WTC11 (cell line): Measurements from ENCODE around the gene TTLL11. TPM values are rescaled to one million over a fixed set of nuclear protein-coding genes. Genes with fewer than 3 reads are reported as not detected.

ENCODE experiments used
- ATAC-seq: fragments of 200-7000 bp; cut with Tn5 transposase; 2 replicates; pipeline ENCODE4 v1.10.0; 2021; ENCODE audit warnings: mild to moderate bottlenecking, moderate library complexity
- CTCF ChIA-PET: fragments of 300-600 bp; sonication (Branson Sonifier 250); formaldehyde crosslinking; loops from one replicate; lab custom pipeline; 2021; ENCODE audit warnings: antibody characterized with exemption; lab: Charles Lee
- POLR2A ChIA-PET: fragments of 350-600 bp; sonication (Branson Sonifier 250); formaldehyde crosslinking; loops from one replicate; lab custom pipeline; 2021; ENCODE audit warnings: antibody characterized with exemption; lab: Charles Lee
- DNase-seq: peaks from one replicate; pipeline ENCODE4 v3.0.0; 2021; ENCODE audit warnings: low spot score
- H3K27ac Mint-ChIP-seq: 2 replicates; pipeline ENCODE4 v1.8.0; 2021; ENCODE audit warnings: mixed read lengths
- H3K27me3 Mint-ChIP-seq: 2 replicates; pipeline ENCODE4 v1.8.0; 2021; ENCODE audit warnings: low read depth, mild to moderate bottlenecking, moderate library complexity, mixed read lengths
- H3K36me3 Mint-ChIP-seq: 2 replicates; pipeline ENCODE4 v1.8.0; 2021; ENCODE audit warnings: mixed read lengths
- H3K4me1 Mint-ChIP-seq: 2 replicates; pipeline ENCODE4 v1.8.0; 2022; ENCODE audit warnings: mixed read lengths
- H3K4me3 Mint-ChIP-seq: 2 replicates; pipeline ENCODE4 v1.8.0; 2021; ENCODE audit warnings: mild to moderate bottlenecking, moderate library complexity, mixed read lengths
- H3K9me3 Mint-ChIP-seq: 2 replicates; pipeline ENCODE4 v1.8.0; 2021; ENCODE audit warnings: mixed read lengths
- AR ChIP-seq: fragments of 250-450 bp; sonication (Bioruptor Pico); IDR thresholded peaks from 2 replicates; pipeline ENCODE4 v1.9.0; 2021; ENCODE audit warnings: mild to moderate bottlenecking
- ATF2 ChIP-seq: sonication (generic); formaldehyde crosslinking; IDR thresholded peaks from 2 replicates; pipeline ENCODE4 v1.8.1; 2022; ENCODE audit warnings: low read depth, missing genetic modification reagents, borderline replicate concordance
- CTCF ChIP-seq: fragments of 200-600 bp; IDR thresholded peaks from 2 replicates; pipeline ENCODE4 v1.8.0; 2022; ENCODE audit warnings: antibody characterized with exemption
- EMX1 ChIP-seq: fragments of 250-450 bp; sonication (Bioruptor Pico); IDR thresholded peaks from 2 replicates; pipeline ENCODE4 v1.8.0; 2021; ENCODE audit warnings: mild to moderate bottlenecking
- ERG ChIP-seq: fragments of 250-450 bp; sonication (Bioruptor Pico); IDR thresholded peaks from 2 replicates; pipeline ENCODE4 v1.8.0; 2021; ENCODE audit warnings: mild to moderate bottlenecking
- GTF2I ChIP-seq: fragments of 250-450 bp; sonication (Bioruptor Pico); conservative IDR thresholded peaks from 2 replicates; pipeline ENCODE4 v1.4.0; 2021; ENCODE audit warnings: mild to moderate bottlenecking
- HMGXB4 ChIP-seq: sonication (generic); formaldehyde crosslinking; IDR thresholded peaks from 2 replicates; pipeline ENCODE4 v1.8.1; 2023; ENCODE audit warnings: mild to moderate bottlenecking, moderate library complexity, missing genetic modification reagents
- MLX ChIP-seq: sonication (generic); formaldehyde crosslinking; IDR thresholded peaks from 2 replicates; pipeline ENCODE4 v1.8.1; 2023; ENCODE audit warnings: mild to moderate bottlenecking, missing genetic modification reagents, moderate library complexity
- PREB ChIP-seq: sonication (generic); formaldehyde crosslinking; IDR thresholded peaks from 2 replicates; pipeline ENCODE4 v1.8.1; 2022; ENCODE audit warnings: mild to moderate bottlenecking, missing genetic modification reagents, moderate library complexity, borderline replicate concordance
- SMAD4 ChIP-seq: sonication (generic); formaldehyde crosslinking; IDR thresholded peaks from 2 replicates; pipeline ENCODE4 v1.8.0; 2022; ENCODE audit warnings: mild to moderate bottlenecking, missing genetic modification reagents
- TCF7 ChIP-seq: sonication (generic); formaldehyde crosslinking; IDR thresholded peaks from 2 replicates; pipeline ENCODE4 v1.8.0; 2022; ENCODE audit warnings: mild to moderate bottlenecking, low read depth, missing genetic modification reagents, moderate library complexity
- ZNF232 ChIP-seq: sonication (generic); formaldehyde crosslinking; IDR thresholded peaks from 2 replicates; pipeline ENCODE4 v1.8.0; 2022; ENCODE audit warnings: mild to moderate bottlenecking, missing genetic modification reagents
- ZNF532 ChIP-seq: fragments of 250-450 bp; sonication (Bioruptor Pico); IDR thresholded peaks from 2 replicates; pipeline ENCODE4 v1.9.0; 2021; ENCODE audit warnings: mild to moderate bottlenecking, borderline replicate concordance
- total RNA-seq: library from RNA; stranded (reverse); gene quantifications from 3 replicates; pipeline ENCODE4 v1.2.3, GENCODE V29; 2021

Gene TTLL11
- total RNA-seq, 1 experiment from 2014 or later = 1.1 TPM

- TF ChIP-seq ZNF532 = no peak
- TF ChIP-seq, all 79 proteins: peak for 0
Observed at GRCh38 chr9:122059214-122059954, 33.7 kb downstream of the TTLL11 start (continued).

GRCh38 chr9:122058709-122059108 lies 34.4 kb downstream of the TTLL11 start:
- Mint-ChIP-seq H3K4me1 (no peaks in the 10 kb centered on the region), H3K9me3 (no peaks in the 10 kb centered on the region), H3K36me3 (no peaks in the 10 kb centered on the region), H3K4me3 (no peak overlapping the region)
- CTCF ChIA-PET = no interaction called here
- DNase-seq = no peak
- POLR2A ChIA-PET = no interaction called here
- no peak for TF ChIP-seq CTCF
- TF ChIP-seq ATF2 (CRISPR knock-in tag) = no peak
- TF ChIP-seq GTF2I = no peak
- no peak for TF ChIP-seq SMAD4
- no peak for TF ChIP-seq PREB
- no peak for TF ChIP-seq ZNF232 (CRISPR knock-in tag)
- no peak for TF ChIP-seq EMX1 (CRISPR knock-in tag)
- TF ChIP-seq TCF7 = no peak
- TF ChIP-seq, all 79 proteins: peak for 0
- peaks cover 7% of the 10 kb centered on the region for H3K27me3 Mint-ChIP-seq
- no peak for ATAC-seq
- H3K27ac Mint-ChIP-seq = no peak overlapping the region

GRCh38 chr9:122058051-122058450 lies 35.1 kb downstream of the TTLL11 start:
- DNase-seq (no peak), ATAC-seq (no peak)
- Mint-ChIP-seq H3K4me1 (peaks cover 3% of the 10 kb centered on the region; the same call in 1 of the 2 replicates), H3K27ac (no peak overlapping the region), H3K27me3 (peaks cover 9% of the 10 kb centered on the region), H3K9me3 (no peaks in the 10 kb centered on the region), H3K4me3 (no peak overlapping the region), H3K36me3 (no peaks in the 10 kb centered on the region)
- ChIA-PET POLR2A (no interaction called here), CTCF (no interaction called here)
- TF ChIP-seq ERG (no peak), HMGXB4 (CRISPR knock-in tag) (no peak), AR (CRISPR knock-in tag) (no peak), MLX (CRISPR knock-in tag) (no peak), CTCF (no peak)
